Measurements from ENCODE around the gene RNF144A.

Gene RNF144A

DNA sequence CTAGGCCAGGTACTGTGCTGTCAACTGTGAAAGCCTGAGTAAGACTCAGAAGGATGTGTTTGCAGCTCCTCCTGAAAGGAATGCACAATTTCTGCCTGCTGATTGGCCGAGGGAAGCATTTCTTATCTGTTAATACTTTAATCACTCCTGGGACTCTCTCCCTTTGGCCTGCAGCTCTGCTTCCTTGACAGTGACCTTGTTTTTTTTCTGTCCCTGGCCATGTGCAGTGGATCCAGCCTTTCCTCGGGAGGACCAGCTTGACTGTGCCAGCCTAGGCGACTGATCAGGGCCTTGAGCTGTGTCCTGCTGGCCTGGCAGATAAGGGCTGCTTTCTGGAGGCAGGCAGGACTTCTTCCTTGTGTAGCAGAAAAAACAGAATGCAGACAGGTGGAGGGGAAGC is 10.0 kb downstream of the RNF144A start:
- no peak overlapping the region for H3K4me3 ChIP-seq (ENCODE audit: control insufficient read depth, low read depth, low read length)
- no peak for DNase-seq (ENCODE audit: low read depth)
- TF ChIP-seq, protein P1, sequence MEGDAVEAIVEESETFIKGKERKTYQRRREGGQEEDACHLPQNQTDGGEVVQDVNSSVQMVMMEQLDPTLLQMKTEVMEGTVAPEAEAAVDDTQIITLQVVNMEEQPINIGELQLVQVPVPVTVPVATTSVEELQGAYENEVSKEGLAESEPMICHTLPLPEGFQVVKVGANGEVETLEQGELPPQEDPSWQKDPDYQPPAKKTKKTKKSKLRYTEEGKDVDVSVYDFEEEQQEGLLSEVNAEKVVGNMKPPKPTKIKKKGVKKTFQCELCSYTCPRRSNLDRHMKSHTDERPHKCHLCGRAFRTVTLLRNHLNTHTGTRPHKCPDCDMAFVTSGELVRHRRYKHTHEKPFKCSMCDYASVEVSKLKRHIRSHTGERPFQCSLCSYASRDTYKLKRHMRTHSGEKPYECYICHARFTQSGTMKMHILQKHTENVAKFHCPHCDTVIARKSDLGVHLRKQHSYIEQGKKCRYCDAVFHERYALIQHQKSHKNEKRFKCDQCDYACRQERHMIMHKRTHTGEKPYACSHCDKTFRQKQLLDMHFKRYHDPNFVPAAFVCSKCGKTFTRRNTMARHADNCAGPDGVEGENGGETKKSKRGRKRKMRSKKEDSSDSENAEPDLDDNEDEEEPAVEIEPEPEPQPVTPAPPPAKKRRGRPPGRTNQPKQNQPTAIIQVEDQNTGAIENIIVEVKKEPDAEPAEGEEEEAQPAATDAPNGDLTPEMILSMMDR (IDR thresholded peaks at IDR 0.05; ENCODE audit: control insufficient read depth, insufficient read depth, low read depth, low read length, missing control alignments), result no peak

GRCh38 chr2:6927753-6928152 is 10.5 kb downstream of the RNF144A start:
- no peak overlapping the region for H3K4me3 ChIP-seq (ENCODE audit: control insufficient read depth, low read depth, low read length)
- TF ChIP-seq, protein P1 (IDR thresholded peaks at IDR 0.05; ENCODE audit: control insufficient read depth, insufficient read depth, low read depth, low read length, missing control alignments), result no peak
- no peak for DNase-seq (ENCODE audit: low read depth)

GRCh38 chr2:6928452-6928851 is 11.2 kb downstream of the RNF144A start:
- TF ChIP-seq, protein P1 (IDR thresholded peaks at IDR 0.05; ENCODE audit: control insufficient read depth, insufficient read depth, low read depth, low read length, missing control alignments), result no peak
- DNase-seq (ENCODE audit: low read depth), result no peak
- no peak overlapping the region for H3K4me3 ChIP-seq (ENCODE audit: control insufficient read depth, low read depth, low read length)

- TF ChIP-seq, protein P1 (IDR thresholded peaks at IDR 0.05; ENCODE audit: control insufficient read depth, insufficient read depth, low read depth, low read length, missing control alignments), result no peak
- no peak for DNase-seq (ENCODE audit: low read depth)
- H3K4me3 ChIP-seq (ENCODE audit: control insufficient read depth, low read depth, low read length), result no peak overlapping the region
Observed at GRCh38 chr2:6929196-6929819, 12.1 kb downstream of the RNF144A start.

- TF ChIP-seq, protein P1 (IDR thresholded peaks at IDR 0.05; ENCODE audit: control insufficient read depth, insufficient read depth, low read depth, low read length, missing control alignments), result no peak
- DNase-seq (ENCODE audit: low read depth), result no peak
- H3K4me3 ChIP-seq (ENCODE audit: control insufficient read depth, low read depth, low read length), result no peak overlapping the region
Observed at GRCh38 chr2:6930923-6931647, 13.9 kb downstream of the RNF144A start.

- TF ChIP-seq, protein P1 (IDR thresholded peaks at IDR 0.05; ENCODE audit: control insufficient read depth, insufficient read depth, low read depth, low read length, missing control alignments), result no peak
- H3K4me3 ChIP-seq (ENCODE audit: control insufficient read depth, low read depth, low read length), result no peak overlapping the region
- DNase-seq (ENCODE audit: low read depth), result no peak
Observed at GRCh38 chr2:6931753-6932152, 14.5 kb downstream of the RNF144A start.

Data from AG09309 (cell line).